GM20000 (cell line): ENCODE measurements around the gene LHX1.

Experiments
- DNase-seq: peaks from one replicate; pipeline ENCODE4 v3.0.0; 2012; ENCODE audit warnings: low spot score
- TF ChIP-seq, protein P1 (sequence below): IDR thresholded peaks from 2 replicates; pipeline ENCODE4 v1.5.1; 2012; ENCODE audit warnings: mild to moderate bottlenecking, control low read depth; ENCODE audit errors: extremely low read depth, missing control alignments

The LHX1 gene

GRCh38 chr17:36937001-36937958, at the start of gene LHX1:
Gene LHX1 (plus strand): TSS chr17:36937475. CDS start chr17:36938198, 723 bp downstream.
- peak; percentile 57 for DNase-seq
- TF ChIP-seq, protein P1, sequence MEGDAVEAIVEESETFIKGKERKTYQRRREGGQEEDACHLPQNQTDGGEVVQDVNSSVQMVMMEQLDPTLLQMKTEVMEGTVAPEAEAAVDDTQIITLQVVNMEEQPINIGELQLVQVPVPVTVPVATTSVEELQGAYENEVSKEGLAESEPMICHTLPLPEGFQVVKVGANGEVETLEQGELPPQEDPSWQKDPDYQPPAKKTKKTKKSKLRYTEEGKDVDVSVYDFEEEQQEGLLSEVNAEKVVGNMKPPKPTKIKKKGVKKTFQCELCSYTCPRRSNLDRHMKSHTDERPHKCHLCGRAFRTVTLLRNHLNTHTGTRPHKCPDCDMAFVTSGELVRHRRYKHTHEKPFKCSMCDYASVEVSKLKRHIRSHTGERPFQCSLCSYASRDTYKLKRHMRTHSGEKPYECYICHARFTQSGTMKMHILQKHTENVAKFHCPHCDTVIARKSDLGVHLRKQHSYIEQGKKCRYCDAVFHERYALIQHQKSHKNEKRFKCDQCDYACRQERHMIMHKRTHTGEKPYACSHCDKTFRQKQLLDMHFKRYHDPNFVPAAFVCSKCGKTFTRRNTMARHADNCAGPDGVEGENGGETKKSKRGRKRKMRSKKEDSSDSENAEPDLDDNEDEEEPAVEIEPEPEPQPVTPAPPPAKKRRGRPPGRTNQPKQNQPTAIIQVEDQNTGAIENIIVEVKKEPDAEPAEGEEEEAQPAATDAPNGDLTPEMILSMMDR = no peak

DNA sequence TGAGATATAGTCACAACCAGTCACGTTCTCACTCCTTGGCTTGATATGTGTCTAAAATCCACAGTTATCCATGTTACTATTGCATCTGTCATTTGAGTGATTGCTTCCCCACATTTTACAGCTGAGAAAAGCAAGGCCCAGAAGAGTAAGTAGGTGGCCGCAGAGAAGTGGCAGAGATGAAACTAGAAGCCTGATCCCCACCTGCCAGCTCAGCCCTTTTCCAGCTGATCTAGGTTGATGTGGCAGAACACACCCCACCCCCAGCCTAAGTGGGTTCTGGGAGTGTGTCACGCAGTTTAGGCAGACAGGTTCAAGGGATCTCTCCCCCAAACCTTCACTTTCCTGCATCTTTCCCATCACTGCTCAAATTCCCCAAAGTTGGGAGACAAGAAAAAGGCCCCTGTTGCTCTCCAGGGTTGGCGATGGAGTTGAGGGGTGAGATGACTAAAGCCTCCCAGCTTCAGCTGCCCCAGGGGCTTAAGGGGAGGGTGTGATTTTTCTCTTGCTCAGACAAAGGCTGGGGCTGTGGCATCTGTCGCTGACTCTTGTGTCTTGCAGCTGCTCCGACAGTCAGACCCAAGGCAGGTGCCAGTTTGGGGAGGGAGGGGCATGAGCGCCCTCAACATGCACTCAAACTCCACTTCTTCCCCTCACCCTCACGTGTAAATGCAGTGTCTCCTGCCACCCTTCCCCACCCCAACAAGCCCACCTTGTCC, 48.9 kb upstream of the LHX1 start:
- TF ChIP-seq, protein P1 = no peak

GRCh38 chr17:36889770-36890349, 47.4 kb upstream of the LHX1 start:
- TF ChIP-seq, protein P1 = no peak
- DNase-seq = no peak

More for the DNA sequence above, 48.9 kb upstream of the LHX1 start:
- no peak for DNase-seq

DNA sequence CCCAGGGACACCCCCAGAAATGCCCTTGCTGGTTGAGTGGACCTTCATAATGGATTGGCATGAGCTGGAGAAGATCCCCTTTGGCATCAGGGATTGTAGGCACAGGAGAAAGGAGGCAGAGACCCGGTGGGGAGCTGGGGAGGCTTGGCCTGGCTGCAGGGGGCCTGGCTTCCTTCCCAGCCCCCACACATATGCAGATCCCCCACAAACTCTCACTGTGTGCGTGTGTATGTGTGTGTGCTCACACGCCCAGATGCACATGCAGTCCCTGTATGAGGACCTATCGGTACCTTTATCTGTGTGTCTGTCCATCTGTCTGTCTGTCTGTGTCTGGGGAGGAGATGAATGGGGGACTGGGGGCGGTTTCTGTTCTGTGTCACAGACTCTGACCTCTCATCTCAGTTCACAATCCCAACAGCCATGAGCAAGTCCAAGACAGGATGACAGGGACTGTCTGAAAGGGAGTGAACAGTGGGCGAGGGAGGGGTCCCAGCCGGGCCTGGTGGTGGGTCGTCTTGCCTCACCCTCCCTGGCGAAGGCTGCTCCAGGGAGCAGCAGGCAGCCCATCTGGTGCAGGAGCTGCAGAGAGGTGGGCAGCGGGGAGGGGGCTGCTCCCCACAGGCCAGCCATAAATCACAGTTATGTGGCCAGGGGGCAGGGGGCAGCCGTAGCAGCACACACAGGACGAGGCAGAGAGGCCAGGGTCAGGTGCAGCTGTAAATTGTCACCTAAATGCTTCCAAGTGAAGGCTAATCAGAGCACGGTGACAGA, 46.7 kb upstream of the LHX1 start:
- TF ChIP-seq, protein P1 = no peak

GRCh38 chr17:36892112-36892838, 45.0 kb upstream of the LHX1 start:
- peak; percentile 20 for DNase-seq
- TF ChIP-seq, protein P1 = no peak

More for the DNA sequence above, 46.7 kb upstream of the LHX1 start:
- DNase-seq = no peak

DNA sequence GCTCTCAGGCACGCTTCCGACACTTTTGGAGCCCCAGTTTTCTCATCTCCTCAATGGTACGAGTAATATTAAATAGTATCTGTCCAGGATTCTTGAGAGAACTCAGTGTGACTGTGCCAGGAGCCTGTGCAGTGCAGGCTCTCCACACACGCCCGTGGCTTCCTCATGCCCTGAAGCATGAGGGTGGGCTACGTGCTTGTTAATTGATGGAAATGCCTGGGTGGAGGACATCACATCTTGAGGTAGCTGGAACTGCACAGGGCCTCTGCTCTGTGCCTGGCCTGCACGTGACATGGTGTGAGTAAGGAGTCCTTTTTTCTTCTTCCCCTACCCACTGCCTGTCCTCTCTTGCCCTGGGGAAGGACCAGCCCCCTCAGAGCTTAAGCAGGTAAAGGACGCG, 43.1 kb upstream of the LHX1 start:
- TF ChIP-seq, protein P1 = no peak
- no peak for DNase-seq
